ENCODE results near the gene C11orf24.

DNA sequence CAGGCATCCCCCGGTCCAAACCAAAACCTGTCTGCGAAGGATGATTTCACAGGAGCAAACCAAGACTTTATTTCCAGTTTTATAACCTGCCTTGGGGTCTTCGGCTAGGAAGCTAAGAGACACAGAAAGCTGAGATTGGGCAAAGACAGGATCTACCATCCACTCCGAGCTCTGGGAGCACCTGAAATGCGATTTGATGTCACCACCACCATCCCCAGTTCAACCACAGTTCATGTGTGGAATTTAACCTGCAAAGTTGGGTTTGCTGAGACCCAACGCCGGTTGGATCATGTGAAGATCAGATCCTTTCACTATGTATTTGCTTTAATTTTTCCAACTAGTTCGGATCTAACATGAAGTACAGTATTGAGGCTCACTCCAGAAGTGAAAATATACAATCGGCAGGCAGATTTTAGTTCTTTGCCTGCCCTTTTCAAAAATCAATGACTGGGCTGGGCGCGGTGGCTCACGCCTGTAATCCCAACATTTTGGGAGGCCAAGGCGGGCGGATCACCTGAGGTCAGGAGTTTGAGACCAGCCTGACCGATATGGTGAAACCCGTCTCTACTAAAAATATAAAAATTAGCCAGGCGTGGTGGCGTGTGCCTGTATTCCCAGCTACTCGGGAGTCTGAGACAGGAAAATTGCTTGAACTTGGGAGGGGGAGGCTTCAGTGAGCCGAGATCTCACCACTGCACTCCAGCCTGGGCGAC is 1.4 kb upstream of the C11orf24 start:
- TF ChIP-seq, protein P1, sequence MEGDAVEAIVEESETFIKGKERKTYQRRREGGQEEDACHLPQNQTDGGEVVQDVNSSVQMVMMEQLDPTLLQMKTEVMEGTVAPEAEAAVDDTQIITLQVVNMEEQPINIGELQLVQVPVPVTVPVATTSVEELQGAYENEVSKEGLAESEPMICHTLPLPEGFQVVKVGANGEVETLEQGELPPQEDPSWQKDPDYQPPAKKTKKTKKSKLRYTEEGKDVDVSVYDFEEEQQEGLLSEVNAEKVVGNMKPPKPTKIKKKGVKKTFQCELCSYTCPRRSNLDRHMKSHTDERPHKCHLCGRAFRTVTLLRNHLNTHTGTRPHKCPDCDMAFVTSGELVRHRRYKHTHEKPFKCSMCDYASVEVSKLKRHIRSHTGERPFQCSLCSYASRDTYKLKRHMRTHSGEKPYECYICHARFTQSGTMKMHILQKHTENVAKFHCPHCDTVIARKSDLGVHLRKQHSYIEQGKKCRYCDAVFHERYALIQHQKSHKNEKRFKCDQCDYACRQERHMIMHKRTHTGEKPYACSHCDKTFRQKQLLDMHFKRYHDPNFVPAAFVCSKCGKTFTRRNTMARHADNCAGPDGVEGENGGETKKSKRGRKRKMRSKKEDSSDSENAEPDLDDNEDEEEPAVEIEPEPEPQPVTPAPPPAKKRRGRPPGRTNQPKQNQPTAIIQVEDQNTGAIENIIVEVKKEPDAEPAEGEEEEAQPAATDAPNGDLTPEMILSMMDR (IDR thresholded peaks at IDR 0.05), result no peak
- TF ChIP-seq EP300 (IDR thresholded peaks at IDR 0.05), result no peak
- no peak for TF ChIP-seq POLR2A (IDR thresholded peaks at IDR 0.05)
